Glomerular visceral epithelial cell (primary cell): ENCODE results near the gene SPINK14.

Experiments
- DNase-seq: peaks from one replicate; pipeline ENCODE4 v3.0.0-alpha.2; 2016; ENCODE audit errors: extremely low spot score

Gene SPINK14

GRCh38 chr5:148201151-148201550 lies 32.8 kb downstream of the SPINK14 start:
- no peak for DNase-seq

- no peak for DNase-seq
These were observed 34.3 kb downstream of the SPINK14 start, which contains the start of gene SPINK6 for GRCh38 chr5:148202531-148203203. SPINK6 (plus strand) TSS chr5:148203042; CDS start chr5:148203097, 55 bp downstream.

- no peak for DNase-seq
These were observed 36.9 kb downstream of the SPINK14 start for GRCh38 chr5:148205044-148205806.

GRCh38 chr5:148205865-148206264 lies 37.5 kb downstream of the SPINK14 start:
- no peak for DNase-seq

GRCh38 chr5:148206620-148207019 lies 38.3 kb downstream of the SPINK14 start:
- no peak for DNase-seq

- DNase-seq, result no peak
These were observed 39.9 kb downstream of the SPINK14 start for GRCh38 chr5:148208226-148208625.

GRCh38 chr5:148209151-148209770 lies 40.9 kb downstream of the SPINK14 start:
- no peak for DNase-seq

GRCh38 chr5:148214665-148215185 lies 46.4 kb downstream of the SPINK14 start:
- DNase-seq, result no peak

GRCh38 chr5:148221508-148221907 lies 53.2 kb downstream of the SPINK14 start:
- DNase-seq, result no peak

- DNase-seq, result no peak
These were observed 55.9 kb downstream of the SPINK14 start for GRCh38 chr5:148224117-148224742.
